AG04450 (cell line): ENCODE results near the gene SRP14. TPM values are rescaled to one million over a fixed set of nuclear protein-coding genes. Genes with fewer than 3 reads are reported as not detected.

Source experiments
- CTCF ChIA-PET: fragments of 300-600, 350-600 bp; formaldehyde crosslinking; extraction: SDS; loops from one replicate; lab custom pipeline; 2022; ENCODE audit warnings: antibody characterized with exemption, inconsistent platforms; lab: Charles Lee
- POLR2A ChIA-PET: fragments of 350-600 bp; formaldehyde crosslinking; extraction: SDS; loops from one replicate; lab custom pipeline; 2021; ENCODE audit warnings: antibody characterized with exemption, inconsistent platforms; lab: Yijun Ruan, JAX
- DNase-seq: peaks from one replicate; pipeline ENCODE4 v3.0.0-alpha.2; 2011; ENCODE audit warnings: low read depth, low spot score
- H3K27ac ChIP-seq: one replicate; pipeline ENCODE4 v1.5.1; 2012; ENCODE audit warnings: low read depth, low read length, control low read depth
- H3K27me3 ChIP-seq: one replicate; pipeline ENCODE4 v1.6.0; 2012; ENCODE audit warnings: low read length; ENCODE audit not compliant: control insufficient read depth, insufficient read depth
- H3K4me3 ChIP-seq: 2 replicates; pipeline ENCODE4 v1.5.1; 2011; ENCODE audit warnings: mild to moderate bottlenecking, low read depth, low read length, control low read depth
- H3K9me3 ChIP-seq: 2 replicates; pipeline ENCODE4 v1.5.1; 2012; ENCODE audit warnings: low read length; ENCODE audit not compliant: control insufficient read depth, insufficient read depth
- polyA plus RNA-seq: library from polyadenylated mRNA; depleted of rRNA; stranded (reverse); fragments of >200 nt; gene quantifications from 2 replicates; pipeline ENCODE4 v1.2.3, GENCODE V29; 2011
- TF ChIP-seq, protein P1 (sequence below): IDR thresholded peaks from 2 replicates; pipeline ENCODE4 v1.5.1; 2011; ENCODE audit warnings: low read depth, low read length, control low read depth, inconsistent platforms

SRP14 gene
- polyA plus RNA-seq, 1 experiment = 559 TPM

- ChIA-PET CTCF (interaction anchor here (1.1 kb wide), 1 partner anchor 219 kb away, joined by 4 read pairs; no protein-coding TSS in a partner anchor), POLR2A (no interaction called here)
- no peak for DNase-seq
Observed at GRCh38 chr15:40003116-40003916, 35.7 kb downstream of the SRP14 start.

GRCh38 chr15:40002295-40002694 lies 36.7 kb downstream of the SRP14 start:
- Histone ChIP-seq H3K9me3 (no peaks in the 10 kb centered on the region), H3K27me3 (no peaks in the 10 kb centered on the region), H3K4me3 (no peak overlapping the region), H3K27ac (no peak overlapping the region)
- CTCF ChIA-PET = interaction anchor here (1.1 kb wide), 1 partner anchor 218 kb away, joined by 4 read pairs; no protein-coding TSS in a partner anchor
- POLR2A ChIA-PET = no interaction called here
- peak; percentile 8 for DNase-seq
- TF ChIP-seq, protein P1, sequence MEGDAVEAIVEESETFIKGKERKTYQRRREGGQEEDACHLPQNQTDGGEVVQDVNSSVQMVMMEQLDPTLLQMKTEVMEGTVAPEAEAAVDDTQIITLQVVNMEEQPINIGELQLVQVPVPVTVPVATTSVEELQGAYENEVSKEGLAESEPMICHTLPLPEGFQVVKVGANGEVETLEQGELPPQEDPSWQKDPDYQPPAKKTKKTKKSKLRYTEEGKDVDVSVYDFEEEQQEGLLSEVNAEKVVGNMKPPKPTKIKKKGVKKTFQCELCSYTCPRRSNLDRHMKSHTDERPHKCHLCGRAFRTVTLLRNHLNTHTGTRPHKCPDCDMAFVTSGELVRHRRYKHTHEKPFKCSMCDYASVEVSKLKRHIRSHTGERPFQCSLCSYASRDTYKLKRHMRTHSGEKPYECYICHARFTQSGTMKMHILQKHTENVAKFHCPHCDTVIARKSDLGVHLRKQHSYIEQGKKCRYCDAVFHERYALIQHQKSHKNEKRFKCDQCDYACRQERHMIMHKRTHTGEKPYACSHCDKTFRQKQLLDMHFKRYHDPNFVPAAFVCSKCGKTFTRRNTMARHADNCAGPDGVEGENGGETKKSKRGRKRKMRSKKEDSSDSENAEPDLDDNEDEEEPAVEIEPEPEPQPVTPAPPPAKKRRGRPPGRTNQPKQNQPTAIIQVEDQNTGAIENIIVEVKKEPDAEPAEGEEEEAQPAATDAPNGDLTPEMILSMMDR = no peak

More at GRCh38 chr15:40003116-40003916, 35.7 kb downstream of the SRP14 start:
- Histone ChIP-seq H3K27me3 (no peaks in the 10 kb centered on the region), H3K27ac (no peak overlapping the region), H3K9me3 (no peaks in the 10 kb centered on the region), H3K4me3 (no peak overlapping the region)
- TF ChIP-seq, protein P1 = no peak

- Histone ChIP-seq H3K9me3 (no peaks in the 10 kb centered on the region), H3K27ac (no peak overlapping the region), H3K27me3 (no peaks in the 10 kb centered on the region), H3K4me3 (no peak overlapping the region)
- ChIA-PET CTCF (no interaction called here), POLR2A (no interaction called here)
- DNase-seq = no peak
- TF ChIP-seq, protein P1 = no peak
Observed at GRCh38 chr15:39999538-40000200, 39.3 kb downstream of the SRP14 start.

DNA sequence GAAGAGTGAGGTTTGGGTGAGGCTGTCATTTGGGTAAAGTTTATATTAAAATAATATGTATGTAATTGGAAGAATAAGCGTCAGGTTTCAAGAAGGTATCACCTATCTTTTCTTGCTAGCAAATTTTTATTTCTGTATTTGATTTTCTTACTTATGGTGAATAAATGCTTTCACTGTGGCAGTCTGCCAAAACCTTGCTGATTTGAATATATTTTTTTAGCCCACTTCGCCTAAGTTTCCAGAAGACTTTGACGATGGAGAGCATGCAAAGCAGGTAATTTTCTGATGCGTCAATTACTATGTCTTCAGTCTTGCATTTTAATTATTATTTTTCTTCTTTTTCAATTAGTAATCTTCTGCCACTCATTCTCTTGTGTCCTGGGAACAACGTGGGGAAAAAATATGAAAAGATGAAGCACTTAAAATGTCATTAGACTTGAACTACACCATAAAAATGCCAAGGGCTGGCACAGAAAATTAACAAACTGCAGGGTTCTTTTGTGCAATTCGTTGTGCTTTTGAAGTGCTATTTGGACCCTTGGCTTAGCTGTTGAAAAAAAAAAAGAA lies 40.4 kb downstream of the SRP14 start:
- H3K27me3 ChIP-seq = no peaks in the 10 kb centered on the region
- no peak overlapping the region for H3K4me3 ChIP-seq
- ChIA-PET POLR2A (no interaction called here), CTCF (no interaction called here)
- TF ChIP-seq, protein P1 = no peak
- DNase-seq = no peak
- no peaks in the 10 kb centered on the region for H3K9me3 ChIP-seq
- H3K27ac ChIP-seq = no peak overlapping the region
